Measurements from ENCODE around the gene ADGRL2.

- TF ChIP-seq ZNF274 (IDR thresholded peaks at IDR 0.05; ENCODE audit: low read depth, low read length): no peak
- TF ChIP-seq YY1 (IDR thresholded peaks at IDR 0.05; ENCODE audit: insufficient read depth, insufficient read length): no peak
- no peak for TF ChIP-seq SUZ12 (IDR thresholded peaks at IDR 0.05; ENCODE audit: extremely low read depth, insufficient read depth, insufficient read length)
Observed at GRCh38 chr1:82034812-82035211, 234.1 kb downstream of the ADGRL2 start.

Measured in NT2/D1 (cell line).